GM20431 (cell line): ENCODE data around the gene NECTIN3.

Experiments used
- in situ Hi-C: fragments of 300-500 bp; cut with MseI, MboI; formaldehyde crosslinking; loops from one replicate; pipeline ENCODE4 v1.15.0; 2020; ENCODE audit warnings: low sequenced_read_pairs; ENCODE audit not compliant: unreplicated experiment

The NECTIN3 gene, protein sequence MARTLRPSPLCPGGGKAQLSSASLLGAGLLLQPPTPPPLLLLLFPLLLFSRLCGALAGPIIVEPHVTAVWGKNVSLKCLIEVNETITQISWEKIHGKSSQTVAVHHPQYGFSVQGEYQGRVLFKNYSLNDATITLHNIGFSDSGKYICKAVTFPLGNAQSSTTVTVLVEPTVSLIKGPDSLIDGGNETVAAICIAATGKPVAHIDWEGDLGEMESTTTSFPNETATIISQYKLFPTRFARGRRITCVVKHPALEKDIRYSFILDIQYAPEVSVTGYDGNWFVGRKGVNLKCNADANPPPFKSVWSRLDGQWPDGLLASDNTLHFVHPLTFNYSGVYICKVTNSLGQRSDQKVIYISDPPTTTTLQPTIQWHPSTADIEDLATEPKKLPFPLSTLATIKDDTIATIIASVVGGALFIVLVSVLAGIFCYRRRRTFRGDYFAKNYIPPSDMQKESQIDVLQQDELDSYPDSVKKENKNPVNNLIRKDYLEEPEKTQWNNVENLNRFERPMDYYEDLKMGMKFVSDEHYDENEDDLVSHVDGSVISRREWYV

DNA sequence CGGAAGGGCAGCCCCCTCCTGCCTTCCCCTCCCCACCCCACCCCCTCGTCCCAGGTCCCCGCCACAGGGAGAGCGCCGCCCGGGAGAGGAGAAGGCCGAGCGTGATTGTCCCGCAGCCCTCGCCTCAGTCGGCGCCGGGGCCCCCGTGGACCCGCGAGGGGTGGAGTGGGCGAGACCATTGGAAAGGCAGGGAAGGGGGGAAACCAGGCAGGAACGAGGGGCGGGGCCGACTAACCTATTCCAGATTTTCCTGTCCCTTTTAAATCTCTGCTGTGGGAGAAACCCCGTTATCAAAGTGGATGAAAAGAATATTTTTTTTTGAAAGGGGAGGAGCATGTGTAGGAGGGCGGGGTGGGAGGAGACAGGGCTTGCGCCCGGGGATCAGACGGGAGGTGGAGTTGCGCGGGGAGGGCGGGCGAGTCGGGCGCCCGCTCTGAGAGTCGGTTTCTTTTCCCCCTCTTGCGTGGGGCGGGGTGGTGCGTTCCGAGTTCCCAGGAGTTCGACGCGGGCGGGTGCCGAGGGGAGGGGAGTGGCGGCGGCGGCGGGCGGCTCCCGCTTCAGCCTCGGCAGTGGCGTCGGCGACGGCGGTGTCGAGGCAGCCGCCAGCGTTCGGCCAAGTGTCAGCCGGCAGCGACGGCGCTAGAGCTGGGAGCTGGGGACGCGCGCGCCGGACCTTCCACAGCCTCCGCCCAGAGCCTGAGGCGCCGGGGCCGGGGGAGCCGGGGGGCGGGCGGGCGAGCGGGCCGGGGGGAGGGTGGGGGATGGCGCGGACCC lies at the start of gene NECTIN3:
NECTIN3 (plus strand) TSS at position 560 of the 774 bp plus-strand sequence; CDS start at position 762, 202 bp downstream.
- in situ Hi-C loops, result no loop called here

DNA sequence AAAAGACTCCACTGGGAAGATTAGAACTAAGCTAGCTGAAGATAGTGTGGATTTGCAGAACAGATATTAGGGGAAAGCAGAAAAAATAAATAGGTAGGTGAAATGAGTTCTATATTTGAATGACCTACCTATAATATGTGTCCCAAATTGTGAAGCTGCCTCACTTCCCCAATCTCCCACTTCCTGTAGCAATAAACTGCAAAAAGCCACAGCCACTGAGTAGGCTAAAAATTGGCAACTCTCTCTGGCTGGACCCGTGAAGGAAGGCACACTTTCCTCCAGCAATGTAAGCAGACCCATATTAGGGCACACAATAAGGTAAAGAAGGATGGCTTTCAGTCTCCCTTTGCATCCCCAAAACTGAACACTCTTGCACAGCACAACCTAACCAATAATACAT lies 43.7 kb upstream of the NECTIN3 start:
- in situ Hi-C loops, result no loop called here

DNA sequence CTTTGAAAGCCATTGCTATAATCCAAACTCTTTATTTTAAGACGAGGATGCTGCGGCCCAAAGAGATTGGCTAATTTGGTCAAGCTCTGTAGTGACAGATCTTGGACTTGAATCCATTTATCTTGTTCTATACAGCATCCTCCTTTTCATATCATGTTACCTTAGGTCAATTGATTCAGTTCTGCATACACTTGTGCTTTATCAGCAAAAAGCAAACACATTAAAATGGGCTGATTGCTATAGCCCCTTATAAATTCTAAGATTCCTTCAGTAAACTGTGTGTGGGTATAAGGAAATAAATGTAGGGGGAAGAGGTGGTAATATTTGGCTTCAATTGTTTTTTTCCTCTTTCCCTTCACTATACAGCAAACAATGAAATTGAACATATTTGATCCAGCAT lies 40.1 kb upstream of the NECTIN3 start:
- in situ Hi-C loops, result no loop called here

DNA sequence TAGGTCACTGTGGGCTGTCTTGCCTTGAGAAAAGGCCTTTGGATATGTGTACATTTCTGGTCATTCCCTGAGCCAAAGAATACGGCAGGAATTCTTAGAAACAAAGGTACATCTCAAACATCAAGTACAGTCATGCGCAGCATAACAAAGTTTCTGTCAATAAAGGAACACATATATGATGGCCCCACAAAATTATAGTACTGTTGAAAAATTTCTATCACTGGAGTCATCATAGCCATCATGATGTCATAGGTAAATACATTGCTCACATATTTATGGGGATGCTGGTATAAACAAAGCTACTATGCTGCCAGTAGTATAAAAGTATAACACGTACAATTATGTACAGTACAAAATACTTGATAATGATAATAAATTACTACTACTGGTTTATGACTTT lies 38.9 kb upstream of the NECTIN3 start:
- in situ Hi-C loops, result no loop called here

DNA sequence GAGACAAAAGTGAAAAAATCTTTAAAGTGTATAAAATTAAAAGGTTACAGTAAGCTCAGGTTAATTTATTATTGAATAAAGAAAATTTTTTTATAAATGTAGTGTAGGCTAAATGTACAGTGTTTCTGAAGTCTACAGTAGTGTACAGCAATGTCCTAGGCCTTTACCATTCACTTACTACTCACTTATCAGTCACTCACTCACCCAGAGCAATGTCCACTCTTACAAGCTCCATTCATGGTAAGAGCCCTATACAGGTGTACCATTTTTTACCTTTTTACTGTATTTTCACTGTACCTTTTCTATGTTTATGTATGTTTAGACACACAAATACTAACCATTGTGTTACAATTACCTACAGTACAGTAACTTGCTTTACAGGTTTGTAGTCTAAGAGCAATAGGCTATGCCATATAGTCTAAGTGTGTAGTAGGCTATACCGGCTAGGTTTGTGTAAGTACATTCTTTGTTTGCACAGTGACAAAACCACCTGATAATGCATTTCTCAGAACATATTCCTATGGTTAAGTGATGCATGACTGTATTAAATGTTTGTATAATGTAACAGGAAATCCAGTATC lies 38.1 kb upstream of the NECTIN3 start:
- in situ Hi-C loops, result no loop called here

DNA sequence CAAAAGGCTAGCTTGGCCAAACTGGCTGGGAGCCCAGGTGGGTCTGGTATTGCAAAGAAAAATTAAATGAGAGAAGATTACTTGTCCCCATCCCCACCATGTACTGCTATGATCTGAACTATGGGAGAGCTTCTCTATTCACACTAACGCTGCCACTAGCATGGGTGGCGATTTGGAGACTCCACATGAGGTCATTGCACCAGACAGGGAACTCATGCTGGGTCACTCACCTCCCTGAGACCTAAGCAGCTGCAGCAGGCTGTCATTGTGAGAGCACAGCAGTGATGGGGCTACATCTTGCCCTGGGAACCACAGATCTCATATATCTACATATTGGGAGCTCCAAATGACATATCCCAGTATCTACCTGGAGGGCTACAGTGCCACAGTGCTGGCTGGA lies 36.3 kb upstream of the NECTIN3 start:
- in situ Hi-C loops, result no loop called here

DNA sequence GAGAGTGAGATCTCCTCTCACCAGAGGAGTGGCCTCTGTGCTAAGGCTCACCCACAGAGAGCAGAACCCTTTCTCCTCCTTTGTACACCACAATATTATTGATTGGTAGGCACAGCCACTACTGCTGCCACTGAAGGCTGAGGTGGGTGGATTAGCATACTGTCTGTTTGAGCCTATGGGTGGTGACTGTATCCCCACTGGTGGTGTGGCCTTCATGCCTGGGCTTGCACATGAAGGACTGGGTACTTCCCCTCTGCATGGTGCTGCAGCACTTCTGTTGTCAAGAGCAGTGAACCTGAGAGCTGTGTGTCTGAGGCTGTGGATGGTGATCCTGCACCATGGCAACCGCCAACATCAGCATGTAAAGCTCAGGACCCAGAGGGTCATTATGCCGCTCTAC lies 35.7 kb upstream of the NECTIN3 start:
- in situ Hi-C loops, result no loop called here

DNA sequence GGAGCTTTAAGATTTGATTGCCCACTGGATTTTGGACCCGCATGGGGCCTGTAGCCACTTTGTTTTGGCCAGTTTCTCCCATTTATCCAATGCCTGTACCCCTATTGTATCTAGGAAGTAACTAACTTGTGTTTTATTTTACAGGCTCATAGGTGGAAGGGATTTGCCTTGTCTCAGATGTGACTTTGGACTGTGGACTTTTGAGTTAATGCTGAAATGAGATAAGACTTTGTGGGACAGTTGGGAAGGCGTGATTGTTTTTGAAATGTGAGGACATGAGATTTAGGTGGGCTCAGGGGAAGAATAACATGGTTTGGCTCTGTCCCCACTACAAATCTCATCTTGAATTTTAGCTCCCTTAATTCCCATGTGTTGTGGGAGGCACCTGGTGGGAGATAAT lies 30.7 kb upstream of the NECTIN3 start:
- in situ Hi-C loops, result no loop called here

DNA sequence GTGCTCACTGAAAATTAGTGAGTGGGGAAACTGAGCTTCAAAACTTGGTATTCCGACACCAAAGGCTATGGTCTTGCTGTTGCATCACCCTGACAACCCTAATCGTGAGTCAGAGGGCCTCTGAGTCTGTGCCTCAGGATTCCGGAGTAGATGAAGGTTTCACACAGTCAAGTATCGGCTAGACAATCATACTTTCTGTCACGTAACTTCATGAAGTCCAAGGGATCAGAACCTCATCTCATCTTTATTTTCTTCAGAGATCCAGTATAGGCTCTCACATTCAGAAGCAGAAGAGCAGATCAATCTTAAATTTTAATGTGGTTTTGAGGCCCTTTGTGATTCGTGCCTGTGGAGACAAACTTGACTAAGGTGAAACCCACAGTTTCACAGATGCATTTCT lies 26.1 kb upstream of the NECTIN3 start:
- in situ Hi-C loops, result no loop called here

DNA sequence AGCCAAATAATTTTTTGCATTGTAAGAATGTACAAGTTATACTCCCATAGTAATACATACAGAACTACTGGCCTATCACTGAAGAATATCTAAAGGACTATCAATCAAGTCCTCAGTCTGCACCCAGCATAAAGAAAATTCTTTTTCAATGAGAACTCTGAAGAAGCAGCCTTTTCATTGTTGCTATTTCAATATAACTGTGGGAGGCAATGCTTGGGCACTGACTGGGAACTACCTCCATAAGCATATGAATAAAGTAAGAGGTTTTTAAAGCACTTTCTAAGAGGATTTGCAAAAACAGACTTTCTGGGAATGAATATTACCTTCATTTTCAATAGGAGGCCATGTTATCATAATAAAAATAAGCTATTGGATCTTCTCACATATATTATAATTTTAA lies 24.6 kb upstream of the NECTIN3 start:
- in situ Hi-C loops, result no loop called here

DNA sequence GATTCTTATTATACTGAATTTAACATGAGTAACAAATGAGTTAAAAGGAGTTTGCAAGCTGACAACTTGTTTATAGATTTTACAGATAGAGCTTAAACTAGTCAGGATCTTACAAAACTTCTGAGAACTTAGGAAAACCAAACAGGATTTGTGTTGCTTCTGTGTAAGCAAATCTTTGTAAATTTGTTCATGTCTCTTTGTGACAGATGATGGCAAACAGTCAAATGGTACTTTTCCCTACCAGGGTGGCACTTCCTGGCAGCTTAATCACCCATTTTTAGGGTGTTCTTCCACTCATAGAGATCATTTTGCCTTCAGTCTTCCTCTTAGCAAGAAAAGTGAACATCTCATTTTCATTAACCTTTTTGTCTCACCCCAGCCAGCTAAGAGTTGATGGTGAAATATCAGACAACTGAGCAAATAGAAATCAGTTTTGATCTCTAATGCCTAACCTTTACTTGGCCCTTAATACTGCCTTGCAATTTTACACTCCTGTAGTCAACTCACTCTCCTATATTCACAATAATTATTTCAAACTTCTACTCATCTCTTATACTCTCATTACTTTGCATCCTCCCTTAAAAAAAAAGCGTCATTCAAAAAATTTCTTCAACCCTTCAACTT lies 23.7 kb upstream of the NECTIN3 start:
- in situ Hi-C loops, result no loop called here

DNA sequence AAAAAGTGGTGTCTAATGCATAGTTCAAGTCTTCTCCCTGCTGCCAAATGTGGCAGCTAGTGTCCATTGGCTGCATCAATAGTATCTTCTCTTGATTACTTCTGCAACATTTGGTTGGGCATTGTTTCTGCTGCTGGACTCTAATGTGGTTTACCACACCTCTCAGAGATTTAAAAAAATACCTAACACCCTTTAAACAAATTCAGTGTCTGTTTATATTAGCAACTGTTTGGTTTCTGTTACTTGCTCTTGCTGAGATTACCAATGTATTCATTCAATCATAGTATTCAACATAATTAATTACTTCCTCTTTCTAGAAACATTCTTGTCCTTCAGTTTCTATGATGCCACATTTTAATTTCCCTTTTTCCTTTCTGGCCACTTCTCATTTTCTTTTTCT lies 20.3 kb upstream of the NECTIN3 start:
- in situ Hi-C loops, result no loop called here

DNA sequence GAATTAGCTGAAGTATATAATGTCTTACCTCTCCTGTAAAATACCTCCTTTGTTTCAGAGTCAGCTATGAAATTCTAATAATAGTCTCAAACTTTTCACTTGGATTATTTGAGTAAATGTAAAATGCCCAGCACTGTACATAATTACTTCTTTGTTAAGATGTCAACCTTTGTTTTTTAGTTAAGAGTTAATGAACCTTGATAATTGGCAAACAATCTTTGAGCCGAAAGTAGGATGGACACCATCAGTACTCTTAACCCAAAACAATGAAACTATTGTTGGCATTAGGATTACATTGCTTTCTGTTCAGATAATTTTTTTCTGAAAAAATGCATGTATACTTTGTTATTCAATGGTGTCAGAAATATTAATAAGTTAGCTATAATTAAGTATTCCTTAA lies 3.0 kb upstream of the NECTIN3 start:
- in situ Hi-C loops, result no loop called here

DNA sequence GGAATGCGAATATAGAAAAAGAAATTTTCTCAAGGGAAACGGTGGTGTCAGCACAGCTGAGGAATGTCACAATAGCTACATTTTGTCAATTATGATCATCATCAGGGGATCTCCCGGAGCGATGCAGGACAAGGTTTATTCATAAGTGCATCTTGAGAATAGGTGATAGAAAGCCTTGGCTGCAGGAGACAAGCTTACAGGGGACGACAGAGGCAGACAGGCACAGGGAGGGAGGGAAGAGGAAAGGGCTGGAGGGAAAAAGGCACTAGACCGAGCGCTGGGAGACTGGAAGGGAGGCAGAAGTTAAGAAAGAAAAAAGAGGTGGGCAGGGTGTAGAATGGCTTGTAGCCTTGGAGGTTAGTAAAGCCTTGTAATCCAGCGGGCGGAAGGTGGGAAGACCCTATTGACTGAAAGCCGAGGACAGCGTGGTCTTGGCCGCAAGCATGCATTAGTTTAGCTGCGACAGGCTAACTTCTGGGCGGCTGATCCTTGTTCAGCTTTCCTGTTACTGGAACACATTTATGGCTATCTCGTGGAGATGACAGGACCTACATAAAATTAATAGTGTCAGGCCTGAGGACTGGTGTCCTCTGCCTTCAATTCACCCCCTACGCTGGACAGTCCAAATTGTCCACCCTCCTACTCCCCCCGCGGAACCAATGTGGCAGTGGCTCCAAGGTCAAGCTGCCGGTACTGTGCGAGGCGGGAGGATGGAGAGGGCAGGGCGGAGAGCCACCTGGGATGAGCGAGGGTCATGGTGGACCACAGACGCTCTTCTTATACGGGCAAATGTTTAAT lies 1.4 kb upstream of the NECTIN3 start:
- in situ Hi-C loops, result no loop called here

DNA sequence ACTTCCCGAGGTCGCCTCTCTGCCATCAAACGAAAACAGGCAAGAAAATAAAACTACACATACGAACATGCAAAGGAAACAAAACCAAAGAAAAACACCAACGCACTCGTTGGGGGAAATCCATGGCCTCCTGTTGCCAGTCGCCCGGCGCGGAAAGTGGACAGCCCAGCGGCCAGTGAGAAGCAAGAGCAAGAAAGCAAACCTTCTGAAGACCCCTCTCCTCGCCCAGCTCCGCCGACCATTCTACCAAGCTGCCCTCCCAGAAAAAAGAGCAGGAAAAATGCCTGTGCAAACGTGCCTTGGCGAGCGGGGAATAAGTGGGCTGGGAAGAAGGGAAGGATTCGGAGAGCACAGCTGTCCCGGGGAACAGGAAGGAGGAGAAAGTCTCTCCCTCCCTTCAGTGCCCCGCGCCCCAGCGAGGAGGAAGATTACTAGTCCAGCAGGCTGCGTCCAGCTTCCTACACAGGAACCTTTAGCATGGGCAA lies 802 bp upstream of the NECTIN3 start:
- in situ Hi-C loops, result no loop called here

DNA sequence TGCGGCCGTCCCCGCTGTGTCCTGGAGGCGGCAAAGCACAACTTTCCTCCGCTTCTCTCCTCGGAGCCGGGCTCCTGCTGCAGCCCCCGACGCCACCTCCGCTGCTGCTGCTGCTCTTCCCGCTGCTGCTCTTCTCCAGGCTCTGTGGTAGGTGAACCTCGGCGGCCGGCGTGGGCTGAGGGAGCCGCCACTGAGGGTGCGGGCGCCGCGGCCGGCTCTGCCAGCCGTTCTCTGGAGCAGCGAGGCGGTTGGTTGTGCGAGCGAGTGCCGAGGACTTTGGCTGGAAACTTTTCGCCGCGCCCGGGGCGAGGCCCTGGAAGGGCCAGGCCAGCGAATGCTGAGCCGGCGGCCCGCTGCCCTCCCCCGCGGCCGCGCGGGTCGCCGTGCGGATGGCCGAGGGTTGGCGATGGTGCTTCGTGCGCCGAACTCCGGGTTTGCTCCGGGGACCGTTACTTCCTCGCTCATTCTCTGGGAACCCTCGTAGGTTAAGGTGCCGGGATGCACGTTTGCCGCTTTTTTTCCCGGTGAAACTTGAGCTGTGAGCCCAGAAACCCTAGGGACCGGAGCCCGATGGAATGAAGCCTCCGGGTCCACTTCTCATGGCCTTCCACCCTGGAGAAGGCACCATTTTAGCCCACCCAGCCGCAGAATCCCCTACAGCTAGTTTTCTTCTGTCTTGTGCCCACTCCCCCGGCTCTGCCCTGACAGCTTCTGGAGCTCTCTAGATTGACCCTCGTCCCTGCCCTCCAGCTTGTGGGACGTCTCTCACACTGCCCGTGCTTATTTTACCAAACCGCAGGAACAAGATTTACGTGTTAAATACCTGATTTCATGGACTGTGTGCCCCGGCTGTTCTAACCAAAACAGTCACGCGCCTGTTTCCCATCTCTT lies 660 bp downstream of the NECTIN3 start:
- in situ Hi-C loops, result no loop called here

DNA sequence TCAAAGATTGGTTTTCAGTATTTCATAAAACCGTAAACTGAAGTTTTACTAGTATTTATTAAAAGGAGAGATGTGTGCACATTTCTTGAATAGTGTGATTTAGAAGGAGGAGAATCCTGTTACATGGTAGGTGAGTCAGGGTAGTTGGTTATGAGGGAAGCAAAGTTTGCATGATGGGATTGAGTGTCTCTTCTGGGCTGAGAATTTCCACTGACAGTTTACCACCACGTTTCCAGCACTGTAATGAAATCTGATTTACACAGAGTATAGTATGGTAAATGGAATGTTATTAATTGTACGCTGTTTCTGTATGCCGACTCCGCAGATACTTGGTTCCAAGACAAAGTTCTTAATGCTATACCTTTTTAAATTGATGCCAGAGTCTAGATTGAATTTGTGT lies 1.6 kb downstream of the NECTIN3 start:
- in situ Hi-C loops, result no loop called here

DNA sequence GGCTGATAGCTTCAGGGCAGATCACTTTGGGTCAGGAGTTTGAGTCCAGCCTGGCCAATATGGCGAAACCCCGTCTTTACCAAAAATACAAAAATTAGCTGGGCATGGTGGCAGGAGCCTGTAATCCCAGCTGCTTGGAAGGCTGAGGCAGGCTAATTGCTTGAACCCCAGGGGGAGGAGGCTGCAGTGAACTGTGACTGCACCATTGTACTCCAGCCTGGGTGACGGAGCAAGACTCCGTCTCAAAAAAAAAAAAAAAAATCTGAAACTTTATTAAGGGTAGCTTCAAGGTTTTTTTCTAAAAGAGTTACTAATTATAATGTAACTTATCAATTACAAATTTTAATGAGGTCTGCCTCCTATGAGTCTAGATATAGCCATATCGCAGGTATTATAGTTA lies 5.1 kb downstream of the NECTIN3 start:
- in situ Hi-C loops, result no loop called here

DNA sequence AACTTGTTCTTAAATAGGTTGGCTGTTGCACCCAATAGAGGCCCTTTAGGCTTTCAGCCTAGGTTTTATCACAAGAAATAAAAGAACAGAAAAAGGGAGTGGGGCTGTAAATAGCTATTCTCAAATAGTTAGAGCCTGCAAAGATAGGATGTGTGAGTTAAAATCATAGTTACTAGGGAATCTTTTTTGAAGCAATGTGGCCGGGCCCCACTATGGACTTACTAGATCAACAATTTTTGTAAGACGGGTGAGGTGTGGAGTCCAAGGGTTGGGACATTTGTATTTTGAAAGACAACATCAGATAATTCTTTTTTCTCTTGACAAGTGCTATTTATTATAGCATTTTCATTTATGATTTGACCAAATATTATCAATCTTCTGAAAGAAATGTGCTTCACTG lies 5.8 kb downstream of the NECTIN3 start:
- in situ Hi-C loops, result no loop called here
